Measurements from ENCODE around the gene ZNF700. TPM values are rescaled to one million over a fixed set of nuclear protein-coding genes. Genes with fewer than 3 reads are reported as not detected.
"Not testable (repeated sequence)": the region's sequence is repeated elsewhere in the genome, so short reads cannot be mapped to it uniquely, and the experiment has no call there.

The ZNF700 gene
- total RNA-seq, 1 donor from 2014 or later = 3.3 TPM

DNA sequence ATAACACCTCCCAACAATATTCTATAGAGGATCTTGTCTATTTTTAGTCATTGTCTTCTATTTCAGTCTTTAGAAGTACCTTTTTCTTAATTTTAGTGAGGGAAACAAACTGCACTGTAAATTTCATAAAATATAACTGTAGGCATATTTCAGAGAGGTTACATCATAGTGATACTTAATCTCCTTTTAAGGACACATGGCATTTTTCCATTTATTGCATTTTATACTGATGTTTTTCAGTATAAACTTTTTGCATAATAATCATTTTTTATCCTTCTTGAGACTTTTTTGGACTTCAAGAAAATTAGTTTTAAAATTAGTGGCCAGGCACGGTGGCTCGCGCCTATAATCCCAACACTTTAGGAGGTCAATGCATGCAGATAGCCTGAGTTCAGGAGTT lies 6.6 kb downstream of the ZNF700 start:
- intact Hi-C loops (cut with micrococcal nuclease) = no loop called here
- Histone ChIP-seq H3K27me3 (ENCODE audit: low read depth) (no peaks in the 10 kb centered on the region), H3K36me3 (peaks cover 16% of the 10 kb centered on the region), H3K27ac (replicated peaks) (no peak overlapping the region), H3K4me3 (no peak overlapping the region), H3K9me3 (replicated peaks) (peaks cover 21% of the 10 kb centered on the region), H3K4me1 (peaks cover 4% of the 10 kb centered on the region)
- no peak for TF ChIP-seq CTCF (IDR thresholded peaks at IDR 0.05; ENCODE audit: borderline replicate concordance)
- DNase-seq = no peak

DNA sequence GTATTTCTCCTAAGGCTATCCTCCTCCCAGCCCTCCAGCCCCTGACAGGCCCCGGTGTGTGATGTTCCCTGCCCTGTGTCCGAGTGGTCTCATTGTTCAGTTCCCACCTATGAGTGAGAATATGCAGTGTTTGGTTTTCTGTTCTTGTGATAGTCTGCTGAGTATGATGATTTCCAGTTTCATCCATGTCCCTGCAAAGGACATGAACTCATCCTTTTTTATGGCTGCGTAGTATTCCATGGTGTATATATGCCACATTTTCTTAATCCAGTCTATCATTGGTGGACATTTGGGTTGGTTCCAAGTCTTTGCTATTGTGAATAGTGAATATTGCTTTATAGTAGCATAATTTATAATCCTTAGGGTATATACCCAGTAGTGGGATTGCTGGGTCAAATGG lies 10.9 kb downstream of the ZNF700 start:
- H3K27ac ChIP-seq (replicated peaks); DNase-seq; H3K4me3 ChIP-seq; H3K27me3 ChIP-seq (ENCODE audit: low read depth); H3K4me1 ChIP-seq; intact Hi-C loops (cut with micrococcal nuclease): not testable (repeated sequence)
- H3K9me3 ChIP-seq (replicated peaks) = peaks cover 55% of the 10 kb centered on the region
- peaks cover 35% of the 10 kb centered on the region for H3K36me3 ChIP-seq

DNA sequence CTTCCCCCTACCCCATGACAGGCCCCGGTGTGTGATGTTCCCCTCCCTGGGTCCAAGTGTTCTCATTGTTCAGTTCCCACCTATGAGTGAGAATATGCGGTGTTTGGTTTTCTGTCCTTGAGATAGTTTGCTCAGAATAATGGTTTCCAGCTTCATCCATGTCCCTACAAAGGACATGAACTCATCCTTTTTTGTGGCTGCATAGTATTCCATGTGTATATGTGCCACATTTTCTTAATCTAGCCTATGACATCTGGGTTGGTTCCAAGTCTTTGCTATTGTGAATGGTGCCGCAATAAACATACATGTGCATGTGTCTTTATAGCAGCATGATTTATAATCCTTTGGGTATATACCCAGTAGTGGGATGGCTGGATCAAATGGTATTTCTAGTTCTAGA lies 13.5 kb downstream of the ZNF700 start:
- peaks cover 80% of the 10 kb centered on the region for H3K9me3 ChIP-seq (replicated peaks)

DNA sequence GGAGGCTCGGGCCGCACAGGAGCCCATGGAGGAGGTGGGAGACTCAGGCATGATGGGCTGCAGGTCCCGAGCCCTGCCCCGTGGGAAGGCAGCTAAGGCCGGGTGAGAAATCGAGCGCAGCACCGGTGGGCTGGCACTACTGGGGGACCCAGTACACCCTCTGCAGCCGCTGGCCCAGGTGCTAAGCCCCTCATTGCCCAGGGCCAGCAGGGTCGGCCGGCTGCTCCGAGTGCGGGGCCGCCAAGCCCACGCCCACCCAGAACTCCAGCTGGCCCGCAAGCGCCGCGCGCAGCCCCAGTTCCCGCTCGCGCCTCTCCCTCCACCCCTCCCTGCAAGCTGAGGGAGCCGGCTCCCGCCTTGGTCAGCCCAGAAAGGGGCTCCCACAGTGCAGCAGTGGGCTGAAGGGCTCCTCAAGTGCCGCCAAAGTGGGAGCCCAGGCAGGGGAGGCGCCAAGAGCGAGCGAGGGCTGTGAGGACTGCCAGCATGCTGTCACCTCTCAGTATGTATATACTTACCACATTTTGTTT lies 16.5 kb downstream of the ZNF700 start:
- H3K27me3 ChIP-seq (ENCODE audit: low read depth); H3K4me1 ChIP-seq; H3K27ac ChIP-seq (replicated peaks); H3K4me3 ChIP-seq; DNase-seq; intact Hi-C loops (cut with micrococcal nuclease): not testable (repeated sequence)
- H3K9me3 ChIP-seq (replicated peaks) = peaks cover 90% of the 10 kb centered on the region
- H3K36me3 ChIP-seq = peaks cover 83% of the 10 kb centered on the region

More for the DNA sequence above, 13.5 kb downstream of the ZNF700 start:
- intact Hi-C loops (cut with micrococcal nuclease); H3K27me3 ChIP-seq (ENCODE audit: low read depth); H3K27ac ChIP-seq (replicated peaks); H3K4me3 ChIP-seq; DNase-seq; H3K4me1 ChIP-seq: not testable (repeated sequence)
- H3K36me3 ChIP-seq = peaks cover 53% of the 10 kb centered on the region

- peaks cover 89% of the 10 kb centered on the region for H3K36me3 ChIP-seq
- intact Hi-C loops (cut with micrococcal nuclease) = no loop called here
- no peak for DNase-seq
- no peak for TF ChIP-seq CTCF (IDR thresholded peaks at IDR 0.05; ENCODE audit: borderline replicate concordance)
- no peak overlapping the region for H3K4me3 ChIP-seq
- peaks cover 92% of the 10 kb centered on the region for H3K9me3 ChIP-seq (replicated peaks)
- H3K27me3 ChIP-seq (ENCODE audit: low read depth) = no peaks in the 10 kb centered on the region
- H3K4me1 ChIP-seq = no peaks in the 10 kb centered on the region
- H3K27ac ChIP-seq (replicated peaks) = no peak overlapping the region
Measured at GRCh38 chr19:11942008-11942842, 17.3 kb downstream of the ZNF700 start.

DNA sequence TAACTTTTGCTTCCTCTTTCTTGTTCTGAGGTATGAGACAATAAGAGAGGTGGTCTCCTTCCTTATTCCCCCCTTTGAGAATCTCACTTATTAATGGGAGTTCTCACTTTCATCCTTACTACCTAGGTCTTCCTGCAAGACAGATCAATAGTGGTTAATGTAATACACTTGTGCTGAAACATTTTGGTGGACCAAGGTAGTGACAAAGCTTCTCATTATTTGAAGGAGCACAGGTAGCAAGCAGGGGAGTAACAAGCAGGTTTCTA lies 17.9 kb downstream of the ZNF700 start:
- no peak overlapping the region for H3K27ac ChIP-seq (replicated peaks)
- no peaks in the 10 kb centered on the region for H3K27me3 ChIP-seq (ENCODE audit: low read depth)
- H3K4me1 ChIP-seq = no peaks in the 10 kb centered on the region
- no peak for DNase-seq
- peaks cover 92% of the 10 kb centered on the region for H3K9me3 ChIP-seq (replicated peaks)
- no peak for TF ChIP-seq CTCF (IDR thresholded peaks at IDR 0.05; ENCODE audit: borderline replicate concordance)
- H3K4me3 ChIP-seq = no peak overlapping the region
- intact Hi-C loops (cut with micrococcal nuclease) = no loop called here
- peaks cover 89% of the 10 kb centered on the region for H3K36me3 ChIP-seq

- no peaks in the 10 kb centered on the region for H3K4me1 ChIP-seq
- peaks cover 99% of the 10 kb centered on the region for H3K9me3 ChIP-seq (replicated peaks)
- peaks cover 100% of the 10 kb centered on the region for H3K36me3 ChIP-seq
- H3K4me3 ChIP-seq = no peak overlapping the region
- intact Hi-C loops (cut with micrococcal nuclease) = no loop called here
- H3K27me3 ChIP-seq (ENCODE audit: low read depth) = no peaks in the 10 kb centered on the region
- no peak overlapping the region for H3K27ac ChIP-seq (replicated peaks)
- TF ChIP-seq CTCF (IDR thresholded peaks at IDR 0.05; ENCODE audit: borderline replicate concordance) = no peak
- no peak for DNase-seq
Measured at GRCh38 chr19:11944656-11945055, 19.7 kb downstream of the ZNF700 start.
